Activated gamma-delta T cell treated with anti-CD3 and anti-CD28 coated beads, Interleukin-2, amount 50 U/mL, for 16 hours (primary cell): ENCODE measurements around the gene VSIG10L.

Experiments
- DNase-seq: peaks from one replicate; pipeline ENCODE4 v3.0.0-alpha.2; 2020; ENCODE audit warnings: low read depth

Gene VSIG10L

GRCh38 chr19:51317968-51318367 lies 24.0 kb downstream of the VSIG10L start:
- no peak for DNase-seq

GRCh38 chr19:51317376-51317775 lies 24.6 kb downstream of the VSIG10L start:
- DNase-seq = no peak

DNA sequence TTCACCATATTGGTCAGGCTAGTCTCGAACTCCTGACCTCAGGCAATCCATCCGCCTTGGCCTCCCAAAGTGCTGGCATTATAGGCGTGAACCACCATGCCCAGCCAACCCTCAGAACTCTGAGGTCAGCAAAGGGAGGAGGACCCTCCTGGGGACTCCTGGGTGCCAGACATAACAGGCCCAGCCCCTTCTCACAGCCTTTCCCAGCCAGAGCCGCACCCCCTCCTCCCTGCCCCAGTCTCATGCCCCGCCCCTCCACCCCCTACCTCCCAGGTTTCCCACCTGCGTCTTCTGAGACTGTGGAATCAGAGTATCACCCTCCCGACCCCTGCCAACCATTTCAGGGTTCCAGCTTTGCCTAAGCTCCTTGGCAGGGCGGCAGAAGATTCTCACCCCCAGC lies 25.3 kb downstream of the VSIG10L start:
- DNase-seq = no peak

DNA sequence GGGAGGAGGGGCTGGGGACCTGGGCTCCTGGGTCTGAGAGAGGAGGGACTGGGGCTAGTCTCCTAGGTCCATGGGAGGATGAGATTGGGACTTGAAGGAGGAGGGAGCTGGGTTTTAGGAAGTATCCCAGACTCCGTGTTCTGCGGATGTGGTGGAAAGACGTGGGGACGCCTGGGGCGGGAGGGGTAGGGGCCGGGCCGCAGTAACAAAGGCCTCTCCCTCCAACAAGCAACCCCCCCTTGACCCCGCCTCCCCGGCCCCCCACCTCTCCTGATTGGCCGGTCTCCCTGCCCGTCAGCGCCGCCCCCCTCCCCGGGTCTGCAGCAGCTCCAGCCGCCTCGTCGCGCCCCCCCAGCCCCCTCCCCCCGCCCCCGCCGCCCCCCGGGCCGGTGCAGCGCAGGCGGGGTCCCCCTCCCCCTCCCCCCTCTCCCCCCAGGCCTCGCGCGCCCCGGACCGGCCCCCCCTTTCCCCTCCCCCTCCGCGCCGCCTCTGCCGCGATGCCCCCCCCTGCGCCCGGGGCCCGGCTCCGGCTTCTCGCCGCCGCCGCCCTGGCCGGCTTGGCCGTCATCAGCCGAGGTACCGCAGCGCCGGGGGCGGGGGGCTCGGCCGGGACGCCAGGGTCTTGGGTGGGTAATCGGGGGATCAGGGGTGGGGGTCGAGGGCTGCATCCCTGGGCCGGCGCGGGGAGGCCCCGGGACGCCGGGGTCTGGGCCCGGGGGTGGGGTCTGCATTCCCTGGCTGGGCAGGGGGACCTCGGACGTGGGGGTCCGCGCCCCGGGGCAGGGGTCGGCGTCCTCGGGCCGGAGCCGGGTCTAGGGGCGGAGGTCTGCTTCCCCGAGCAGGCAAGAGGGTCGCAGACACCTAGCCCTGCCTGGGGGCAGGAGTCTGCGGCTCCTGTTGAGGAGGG lies 30.3 kb downstream of the VSIG10L start, which contains the start of gene IGLON5:
IGLON5 (plus strand) TSS at position 294 of the 907 bp plus-strand sequence; CDS start at position 498, 204 bp downstream.
- DNase-seq = no peak

DNA sequence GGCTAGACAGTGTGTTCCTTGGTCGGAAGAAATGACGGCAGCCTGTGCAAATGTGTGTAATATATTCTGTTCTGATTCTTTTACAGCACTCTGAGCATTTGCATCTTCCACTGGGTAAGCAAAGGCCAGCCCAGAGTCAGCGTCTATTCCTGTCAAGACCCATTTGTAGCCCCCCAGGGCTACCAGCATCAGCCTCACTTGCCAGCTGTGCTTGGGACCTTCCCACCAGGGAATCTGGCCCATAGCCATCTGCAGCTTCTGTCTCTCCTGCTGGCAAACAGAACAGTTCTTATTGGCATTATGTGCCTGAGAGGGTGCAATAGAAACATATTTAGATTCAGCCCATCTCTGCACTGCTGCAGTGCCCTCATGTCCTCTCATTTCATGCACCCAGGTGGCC lies 36.5 kb downstream of the VSIG10L start:
- DNase-seq = no peak

GRCh38 chr19:51301266-51301665 lies 40.7 kb downstream of the VSIG10L start:
- DNase-seq = no peak

DNA sequence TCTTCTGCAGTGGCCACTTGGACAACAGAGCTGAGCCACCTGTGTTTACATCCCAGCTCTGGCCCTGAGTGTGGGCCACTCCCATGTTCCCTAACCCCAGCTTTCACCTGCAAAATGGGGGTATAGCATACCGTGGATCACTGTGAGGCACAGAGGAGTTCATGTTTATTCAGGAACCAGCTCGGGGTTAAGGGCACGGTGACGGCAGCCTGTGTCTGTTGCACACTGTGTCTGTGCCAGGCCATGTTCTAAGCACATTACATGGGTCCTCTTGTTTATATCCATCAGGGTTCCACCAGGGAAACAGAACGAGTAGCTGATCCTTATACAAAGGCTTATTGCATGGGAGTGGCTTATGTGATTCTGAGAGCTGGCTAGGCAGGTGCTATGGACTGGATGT lies 44.5 kb downstream of the VSIG10L start:
- no peak for DNase-seq

GRCh38 chr19:51296336-51297093 lies 45.4 kb downstream of the VSIG10L start:
- no peak for DNase-seq

DNA sequence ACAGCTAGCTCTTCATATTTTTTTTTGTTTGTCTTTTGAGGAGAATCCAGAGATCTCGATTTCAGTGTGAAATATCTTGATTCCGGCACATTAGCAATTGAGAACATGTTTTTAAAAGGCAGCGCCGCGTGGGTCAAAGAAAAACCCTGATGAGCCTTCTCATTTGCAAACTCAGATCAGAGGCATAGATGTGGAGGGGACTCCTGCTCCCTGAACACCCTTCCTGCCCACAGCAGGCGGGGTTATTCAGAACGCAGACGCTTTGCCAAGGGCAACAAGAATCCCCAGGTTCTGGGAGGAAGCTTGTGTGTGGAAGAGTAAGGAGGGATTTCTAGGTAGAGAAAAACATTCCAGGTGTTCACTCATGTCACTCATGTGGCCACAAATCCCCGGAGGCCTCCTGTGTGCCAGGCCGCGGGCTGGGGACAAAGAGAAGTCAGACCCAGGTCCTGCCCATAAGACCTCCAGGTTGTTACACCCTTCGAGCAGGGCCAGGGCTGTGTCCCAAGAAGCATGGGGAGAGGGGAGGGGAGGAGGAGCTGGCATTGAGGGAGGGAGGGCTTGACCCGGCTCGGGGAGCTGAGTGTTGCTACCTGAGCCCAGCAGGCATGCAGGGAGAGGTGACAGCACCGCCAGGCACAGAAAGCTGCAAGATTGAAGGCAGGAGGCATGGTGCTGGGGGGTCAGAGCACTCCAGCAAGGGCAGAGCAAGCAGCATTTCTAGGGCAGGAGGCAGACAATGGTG lies 46.4 kb downstream of the VSIG10L start:
- DNase-seq = no peak

- DNase-seq = no peak
These were observed 47.0 kb downstream of the VSIG10L start for GRCh38 chr19:51294977-51295375.

- no peak for DNase-seq
These were observed 47.5 kb downstream of the VSIG10L start for GRCh38 chr19:51294211-51294976.

- DNase-seq = no peak
These were observed 48.2 kb downstream of the VSIG10L start for GRCh38 chr19:51293571-51294210.

- DNase-seq = no peak
These were observed 49.0 kb downstream of the VSIG10L start for GRCh38 chr19:51292971-51293370.

DNA sequence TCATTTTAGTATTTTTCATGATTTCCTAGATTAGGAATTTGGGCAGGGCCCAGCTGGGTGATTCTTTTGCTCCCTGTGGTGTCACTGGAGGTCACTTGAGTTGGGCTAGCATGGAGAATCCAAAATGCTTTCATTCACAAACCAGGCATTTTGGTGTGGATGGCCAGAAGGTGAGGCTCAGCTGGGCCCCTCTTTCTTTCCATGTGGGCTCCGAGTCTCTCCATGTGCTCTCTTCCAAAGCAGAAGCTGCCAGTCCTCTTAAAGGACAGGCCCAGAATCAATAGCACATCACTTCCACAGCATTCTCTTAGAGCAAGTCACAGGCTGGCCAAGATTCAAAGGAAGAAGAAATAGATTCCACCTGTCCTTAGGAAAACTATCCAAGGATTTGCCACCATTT lies 52.3 kb downstream of the VSIG10L start:
- DNase-seq = no peak

DNA sequence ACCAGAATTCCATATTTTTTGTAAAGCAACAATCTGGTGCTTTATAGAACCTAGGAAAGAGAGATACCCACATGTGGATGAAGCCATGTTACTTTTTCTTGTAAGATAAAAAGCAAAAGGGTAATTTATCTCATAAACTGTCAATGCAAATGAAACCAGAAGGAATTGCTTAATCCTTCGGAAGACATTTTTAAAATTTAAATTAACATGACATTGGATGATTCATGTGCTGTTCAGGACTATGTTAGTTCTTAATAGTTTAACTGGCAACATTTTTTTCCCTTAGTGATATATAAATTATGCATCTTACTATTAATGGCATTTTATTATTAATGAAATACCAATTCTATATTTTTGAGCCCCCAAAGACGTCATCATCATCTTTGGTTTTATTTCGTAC lies 56.3 kb downstream of the VSIG10L start:
- DNase-seq = no peak

- DNase-seq = no peak
These were observed 59.6 kb downstream of the VSIG10L start for GRCh38 chr19:51282335-51282734.
